Right lung (tissue), 5 donors: Measurements from ENCODE around the gene LAMP1. TPM values are rescaled to one million over a fixed set of nuclear protein-coding genes. Genes with fewer than 3 reads are reported as not detected.
"Not testable (repeated sequence)": the region's sequence is repeated elsewhere in the genome, so short reads cannot be mapped to it uniquely, and the experiment has no call there.

Experiments
- DNase-seq, 2 donors: peaks; one replicate each; pipeline ENCODE4 v3.0.0-alpha.2; 2013
- polyA plus RNA-seq, 5 donors: library from polyadenylated mRNA; unstranded; fragments of 120-200 nt; gene quantifications; one replicate each; pipeline versions ENCODE4 v1.2.1 to v1.2.3, GENCODE V29; 2013; ENCODE audit warnings: inconsistent platforms in 1 of 5, low replicate concordance in 1 of 5; ENCODE audit not compliant: insufficient read length in 5 of 5, insufficient read depth in 1 of 5

The LAMP1 gene
- polyA plus RNA-seq, 5 donors: 91.6 to 127 (median 112) TPM

GRCh38 chr13:113354831-113355610 is 58.0 kb downstream of the LAMP1 start:
- no peak for DNase-seq

DNA sequence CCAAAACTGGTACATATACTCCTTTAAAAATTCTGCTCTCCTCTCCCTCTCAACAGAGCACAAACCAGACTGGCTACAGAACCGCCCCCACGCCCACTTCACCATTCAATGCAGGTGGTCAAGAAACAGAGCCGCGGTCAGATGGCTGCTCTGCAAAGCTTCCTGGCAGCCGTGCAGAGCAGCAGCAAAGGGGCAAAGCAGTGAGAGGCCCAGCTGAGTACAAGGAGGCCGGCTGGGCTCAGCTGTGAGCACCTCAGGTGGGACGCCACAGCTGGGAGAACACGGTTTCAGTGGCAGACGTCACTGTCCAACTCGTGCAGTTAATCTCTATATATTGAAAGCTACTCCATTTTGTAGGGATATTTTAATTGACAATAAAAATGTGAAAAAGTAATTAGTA is 58.6 kb downstream of the LAMP1 start:
- DNase-seq: no peak

DNA sequence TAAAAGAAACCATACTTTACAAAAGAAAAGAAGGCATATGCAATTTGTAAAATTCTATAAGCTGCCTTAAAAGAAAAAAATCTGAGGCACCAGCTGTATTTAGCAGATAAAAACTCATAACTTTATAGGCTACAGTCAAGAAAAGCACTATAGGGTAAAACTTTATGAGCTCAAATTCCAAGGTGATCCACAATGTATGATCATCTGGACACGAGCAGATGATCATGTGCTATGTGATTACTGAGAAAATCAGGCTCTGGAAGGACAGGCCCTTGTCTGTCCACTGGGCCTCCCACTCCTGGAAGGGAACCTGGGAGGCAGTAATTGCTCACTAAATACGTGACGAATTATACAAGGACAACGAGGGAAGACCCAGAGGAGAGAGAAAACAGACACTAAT is 59.6 kb downstream of the LAMP1 start:
- no peak for DNase-seq

DNA sequence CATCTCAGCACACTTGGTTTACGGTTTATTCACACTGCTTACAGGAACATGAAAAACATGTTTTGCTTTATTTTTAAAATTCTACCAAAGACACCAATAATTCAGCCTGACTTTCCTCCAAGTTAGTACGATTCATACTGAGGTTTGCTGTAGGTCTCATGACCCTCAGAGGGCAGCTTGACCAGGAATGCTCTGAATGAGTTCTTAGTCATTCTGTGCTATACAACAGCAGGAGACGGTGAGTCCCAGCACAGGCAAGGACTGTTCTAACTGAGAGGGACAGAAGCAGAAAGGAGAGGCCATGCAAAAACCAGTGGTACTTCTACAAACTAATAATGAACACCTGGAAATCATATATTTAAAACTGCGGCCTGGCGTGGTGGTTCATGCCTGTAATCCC is 60.5 kb downstream of the LAMP1 start:
- no peak for DNase-seq

DNA sequence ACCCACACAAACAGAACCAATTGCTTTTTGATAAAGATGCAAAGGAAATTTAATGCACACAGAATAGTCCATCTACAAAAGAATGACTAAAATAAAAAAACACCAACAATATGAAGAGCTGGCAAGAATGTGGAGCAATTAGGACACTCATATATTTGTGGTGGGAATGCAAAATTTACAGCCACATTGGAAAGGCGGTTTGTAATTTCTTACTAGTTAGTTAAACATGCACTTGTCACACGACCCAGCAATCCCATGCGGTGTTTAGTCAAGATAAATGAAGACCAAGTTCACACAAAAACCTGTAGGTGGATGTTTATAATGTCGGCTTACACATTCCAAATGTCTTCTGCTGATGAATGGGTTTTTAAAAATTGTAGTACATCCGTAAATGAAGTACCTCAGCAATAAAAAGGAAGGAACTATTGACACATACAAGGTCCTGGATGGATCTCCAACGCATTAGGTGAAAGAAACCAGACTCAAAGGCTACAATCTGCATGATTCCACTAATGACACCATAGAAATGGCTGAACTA is 61.7 kb downstream of the LAMP1 start:
- no peak for DNase-seq

DNA sequence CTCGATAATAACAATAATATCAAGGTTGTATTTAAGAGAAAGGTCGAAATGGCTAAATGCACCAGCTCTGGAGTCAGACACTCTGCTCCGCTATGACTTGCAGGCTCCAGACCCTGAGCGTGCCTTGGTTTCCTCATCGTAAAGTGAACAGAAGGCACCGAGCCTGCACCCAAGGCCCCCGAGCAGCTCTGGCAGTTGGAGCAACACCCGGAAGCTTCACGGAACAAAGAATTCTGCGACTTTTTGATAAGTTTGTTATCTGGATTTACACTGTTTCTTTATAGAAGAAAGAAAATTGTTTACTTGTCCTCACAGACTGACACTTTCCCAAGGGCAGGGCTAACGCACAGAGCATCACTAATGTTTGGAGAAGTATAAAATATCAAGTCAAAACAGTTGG is 62.5 kb downstream of the LAMP1 start:
- no peak for DNase-seq

- DNase-seq: no peak
These were observed 63.4 kb downstream of the LAMP1 start for GRCh38 chr13:113360446-113360845.

DNA sequence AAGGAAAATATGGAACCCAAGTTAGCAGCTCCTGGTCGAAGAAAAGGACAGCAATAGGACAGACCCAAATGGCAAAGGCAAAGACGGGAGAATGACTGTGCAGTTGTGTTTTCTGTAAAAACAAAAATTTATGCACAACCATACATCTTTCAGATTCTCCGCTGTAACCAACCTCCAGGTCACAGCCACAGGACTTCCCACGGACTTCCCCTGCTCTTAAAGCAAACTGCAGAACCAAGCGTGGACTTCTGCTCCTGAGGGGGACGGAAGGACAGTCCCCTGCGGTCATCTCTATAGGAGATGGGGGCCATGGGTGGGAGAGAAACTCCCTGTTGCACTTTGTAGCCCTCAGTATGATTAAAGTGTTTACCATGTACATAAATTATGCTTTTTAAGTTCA is 64.4 kb downstream of the LAMP1 start:
- no peak for DNase-seq

DNA sequence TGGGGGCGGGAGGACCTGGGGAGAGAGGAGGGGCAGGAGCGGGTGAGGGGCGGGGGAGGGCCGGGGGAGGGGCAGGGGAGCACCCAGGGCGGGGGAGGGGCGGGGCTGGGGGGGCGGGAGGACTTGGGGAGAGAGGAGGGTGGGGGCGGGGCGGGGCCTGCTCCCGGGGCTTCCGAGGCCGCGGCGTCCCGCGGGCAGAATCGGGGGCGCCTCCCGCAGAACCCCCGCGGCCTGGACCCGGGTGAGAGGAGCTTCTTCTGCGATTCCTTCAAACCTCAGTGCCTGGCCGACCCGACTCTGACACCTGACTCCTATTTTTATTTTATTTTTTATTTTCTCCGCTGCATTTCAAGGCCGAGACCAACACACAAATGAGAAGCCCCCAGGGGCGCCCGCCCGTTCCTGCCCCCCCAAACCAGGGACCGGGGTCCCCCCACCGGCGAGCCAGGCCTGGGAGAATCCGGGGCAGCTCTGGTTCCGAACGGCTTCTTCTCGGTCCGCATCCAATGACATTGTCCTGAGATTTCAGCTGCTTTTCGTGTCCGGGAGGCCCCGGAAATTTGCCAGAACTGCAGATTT is 67.4 kb downstream of the LAMP1 start:
- peak in 1 of 2 donors; percentile 24 for DNase-seq

- DNase-seq: no peak
These were observed 68.0 kb downstream of the LAMP1 start for GRCh38 chr13:113364901-113365582.

DNA sequence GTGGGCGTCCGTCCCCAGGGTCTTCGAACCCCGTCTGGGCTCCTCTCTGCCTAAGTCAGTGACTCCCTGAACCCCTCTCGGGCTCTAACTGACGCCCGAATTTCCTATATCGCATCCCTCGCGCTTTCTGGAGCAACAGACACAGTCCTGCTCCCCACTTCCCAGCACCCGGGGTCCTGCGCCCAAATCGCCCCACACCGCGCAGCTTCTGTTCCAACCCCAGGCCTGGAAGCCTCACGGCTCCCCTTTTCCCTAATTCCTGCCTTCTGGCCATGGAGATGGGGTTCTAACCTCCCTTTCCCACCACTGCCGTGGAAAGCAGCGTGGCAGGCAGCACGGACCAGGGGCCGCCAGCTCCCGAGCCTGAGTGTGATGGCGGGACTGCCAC is 68.5 kb downstream of the LAMP1 start:
- DNase-seq: no peak

GRCh38 chr13:113365971-113366588 is 69.0 kb downstream of the LAMP1 start:
- DNase-seq: no peak

DNA sequence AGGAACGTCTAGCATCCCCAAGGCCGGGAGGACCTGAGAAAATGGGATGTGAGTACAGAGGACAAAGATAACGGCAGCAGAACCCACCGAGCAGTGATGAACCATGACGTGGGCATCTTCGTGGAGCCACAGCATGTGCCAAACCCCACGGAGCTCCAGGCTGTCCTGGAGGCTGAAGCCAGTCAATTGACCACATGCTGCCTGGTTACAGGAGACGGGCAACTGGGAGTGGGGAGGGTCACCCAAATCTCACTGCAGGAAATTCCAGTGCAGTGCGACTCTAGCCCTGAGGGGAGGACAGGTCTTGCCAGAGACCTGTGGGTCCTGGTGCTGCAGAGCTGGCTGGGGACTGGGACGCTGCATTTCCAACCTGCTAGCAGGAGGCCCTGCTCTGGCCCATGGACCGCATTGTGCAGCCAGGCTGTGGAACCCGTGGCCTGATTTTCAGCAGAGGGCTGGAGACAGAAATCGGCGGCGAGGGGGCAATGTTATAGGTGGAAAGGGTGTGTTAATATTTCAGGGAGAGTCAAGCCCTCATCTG is 70.1 kb downstream of the LAMP1 start:
- no peak for DNase-seq

GRCh38 chr13:113367771-113368170 is 70.7 kb downstream of the LAMP1 start:
- DNase-seq: no peak

GRCh38 chr13:113368353-113368752 is 71.3 kb downstream of the LAMP1 start:
- DNase-seq: not testable (repeated sequence)

DNA sequence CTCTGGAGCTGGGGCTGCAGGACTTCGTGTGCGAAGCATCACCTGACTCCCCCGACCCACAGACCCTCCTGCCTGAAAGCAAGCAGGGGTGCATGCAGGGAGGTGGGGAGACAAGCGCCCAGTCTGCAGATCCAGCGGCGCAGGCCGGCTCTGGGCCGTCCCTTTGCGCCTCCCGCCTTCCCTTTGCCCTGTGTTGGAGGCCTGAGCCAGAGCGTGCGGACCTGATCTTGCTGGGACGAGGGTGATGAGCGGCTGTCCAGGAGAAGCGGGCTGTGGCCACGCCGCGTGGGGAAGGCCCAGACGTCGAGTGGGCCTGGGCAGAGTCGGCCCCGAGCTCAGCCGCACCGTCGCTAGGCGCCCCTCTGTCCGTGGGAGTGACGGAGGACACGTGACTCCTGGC is 72.2 kb downstream of the LAMP1 start:
- no peak for DNase-seq

GRCh38 chr13:113369881-113370280 is 72.8 kb downstream of the LAMP1 start:
- no peak for DNase-seq

DNA sequence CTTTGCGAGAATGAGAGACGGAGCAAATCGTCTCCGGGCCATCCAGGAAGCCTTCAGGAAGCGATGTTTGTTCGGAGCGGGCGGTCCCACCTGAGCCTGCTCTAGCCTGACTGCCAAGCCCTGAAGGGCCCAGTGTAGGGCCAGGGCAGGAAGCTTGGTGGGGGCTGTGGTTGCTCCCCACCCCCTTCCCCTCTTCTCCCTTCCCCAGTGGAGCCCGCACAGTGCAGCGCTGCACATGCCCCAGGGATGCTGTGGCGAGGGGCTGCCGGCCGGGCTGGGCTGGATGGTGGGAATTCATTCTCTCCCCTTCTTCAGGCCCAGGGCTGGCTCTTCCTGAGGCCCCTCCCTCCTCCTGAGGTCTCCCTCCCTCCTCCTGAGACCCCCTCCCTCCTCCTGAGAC is 74.0 kb downstream of the LAMP1 start:
- no peak for DNase-seq

GRCh38 chr13:113371701-113372100 is 74.7 kb downstream of the LAMP1 start:
- DNase-seq: not testable (repeated sequence)
